Upper lobe of left lung (tissue), 4 donors: ENCODE measurements around the gene TNFRSF8.

ENCODE experiments used
- POLR2A ChIP-seq, 4 donors: fragments of 450-650 bp; IDR thresholded peaks; one replicate each; pipeline ENCODE4 v1.5.1; 2016 to 2017; ENCODE audit warnings: antibody characterized with exemption in 4 of 4, mild to moderate bottlenecking in 2 of 4
- TF ChIP-seq, protein P1 (sequence below), 6 experiments: fragments of 450-650 bp in 4 of 6; fragments of 200-600 bp in 2 of 6; sonication (generic) in 2 of 6; IDR thresholded peaks; one replicate each; pipeline ENCODE4 v1.5.1; 2016 to 2019; ENCODE audit warnings: antibody characterized with exemption in 6 of 6

DNA sequence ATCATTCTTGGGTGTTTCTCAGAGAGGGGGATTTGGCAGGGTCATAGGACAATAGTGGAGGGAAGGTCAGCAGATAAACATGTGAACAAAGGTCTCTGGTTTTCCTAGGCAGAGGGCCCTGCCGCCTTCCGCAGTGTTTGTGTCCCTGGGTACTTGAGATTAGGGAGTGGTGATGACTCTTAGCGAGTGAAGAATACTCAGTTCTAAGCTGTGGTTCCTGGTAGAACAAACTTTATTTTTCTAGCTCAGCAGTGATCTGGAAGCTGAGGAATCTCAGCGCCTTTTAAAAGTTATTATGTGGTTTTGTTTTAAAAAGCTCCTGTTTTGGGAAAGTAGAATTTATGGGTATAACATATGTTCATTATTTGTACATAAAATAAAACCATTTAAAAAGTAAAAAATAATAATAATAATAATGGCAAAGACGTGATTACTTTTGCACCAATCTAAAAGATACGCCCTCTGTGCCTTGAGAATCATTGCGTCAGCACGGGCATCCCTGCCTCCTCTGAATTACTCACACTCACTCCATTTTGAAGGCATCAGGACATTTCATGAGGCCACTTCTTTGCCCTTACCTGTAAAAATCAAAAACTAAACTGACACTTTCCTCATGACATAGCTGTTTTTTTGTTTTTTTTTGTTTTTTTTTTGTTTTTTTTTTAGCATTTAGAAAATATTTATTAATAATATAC lies 74.0 kb downstream of the TNFRSF8 start:
- TF ChIP-seq, protein P1, sequence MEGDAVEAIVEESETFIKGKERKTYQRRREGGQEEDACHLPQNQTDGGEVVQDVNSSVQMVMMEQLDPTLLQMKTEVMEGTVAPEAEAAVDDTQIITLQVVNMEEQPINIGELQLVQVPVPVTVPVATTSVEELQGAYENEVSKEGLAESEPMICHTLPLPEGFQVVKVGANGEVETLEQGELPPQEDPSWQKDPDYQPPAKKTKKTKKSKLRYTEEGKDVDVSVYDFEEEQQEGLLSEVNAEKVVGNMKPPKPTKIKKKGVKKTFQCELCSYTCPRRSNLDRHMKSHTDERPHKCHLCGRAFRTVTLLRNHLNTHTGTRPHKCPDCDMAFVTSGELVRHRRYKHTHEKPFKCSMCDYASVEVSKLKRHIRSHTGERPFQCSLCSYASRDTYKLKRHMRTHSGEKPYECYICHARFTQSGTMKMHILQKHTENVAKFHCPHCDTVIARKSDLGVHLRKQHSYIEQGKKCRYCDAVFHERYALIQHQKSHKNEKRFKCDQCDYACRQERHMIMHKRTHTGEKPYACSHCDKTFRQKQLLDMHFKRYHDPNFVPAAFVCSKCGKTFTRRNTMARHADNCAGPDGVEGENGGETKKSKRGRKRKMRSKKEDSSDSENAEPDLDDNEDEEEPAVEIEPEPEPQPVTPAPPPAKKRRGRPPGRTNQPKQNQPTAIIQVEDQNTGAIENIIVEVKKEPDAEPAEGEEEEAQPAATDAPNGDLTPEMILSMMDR (IDR thresholded peaks at IDR 0.05): no peak
- no peak for TF ChIP-seq POLR2A (IDR thresholded peaks at IDR 0.05)
